B cell (primary cell): ENCODE measurements around the gene RFXAP.

Source experiments
- EZH2 ChIP-seq: IDR thresholded peaks from 2 replicates; pipeline ENCODE4 v1.6.1; 2012; ENCODE audit warnings: borderline replicate concordance, low read depth, mild to moderate bottlenecking, moderate library complexity, low read length; ENCODE audit not compliant: insufficient read depth, poor library complexity, severe bottlenecking
- TF ChIP-seq, protein P1 (sequence below): fragments of 200-600 bp; IDR thresholded peaks from one replicate; pipeline ENCODE4 v1.8.0; 2022; ENCODE audit warnings: antibody characterized with exemption, mild to moderate bottlenecking

DNA sequence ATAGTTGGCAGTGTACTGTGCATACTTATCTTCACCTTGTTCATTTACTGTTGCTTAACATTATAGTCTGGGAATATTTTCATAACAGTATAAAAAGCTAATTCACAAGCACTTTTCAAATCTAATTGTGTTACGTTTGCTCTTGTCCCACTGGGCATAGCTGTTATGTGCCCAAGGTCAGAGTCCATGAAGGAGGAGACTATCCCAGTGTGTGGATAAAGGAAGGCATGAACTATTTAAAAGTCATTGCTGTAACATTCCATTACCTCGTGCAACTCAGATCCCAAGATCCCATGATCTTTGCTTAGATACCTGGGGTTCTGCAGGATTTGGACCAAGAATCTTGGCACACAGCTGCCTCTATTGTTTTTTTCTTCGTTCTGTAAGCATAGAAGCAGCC is 35.1 kb upstream of the RFXAP start:
- TF ChIP-seq, protein P1, sequence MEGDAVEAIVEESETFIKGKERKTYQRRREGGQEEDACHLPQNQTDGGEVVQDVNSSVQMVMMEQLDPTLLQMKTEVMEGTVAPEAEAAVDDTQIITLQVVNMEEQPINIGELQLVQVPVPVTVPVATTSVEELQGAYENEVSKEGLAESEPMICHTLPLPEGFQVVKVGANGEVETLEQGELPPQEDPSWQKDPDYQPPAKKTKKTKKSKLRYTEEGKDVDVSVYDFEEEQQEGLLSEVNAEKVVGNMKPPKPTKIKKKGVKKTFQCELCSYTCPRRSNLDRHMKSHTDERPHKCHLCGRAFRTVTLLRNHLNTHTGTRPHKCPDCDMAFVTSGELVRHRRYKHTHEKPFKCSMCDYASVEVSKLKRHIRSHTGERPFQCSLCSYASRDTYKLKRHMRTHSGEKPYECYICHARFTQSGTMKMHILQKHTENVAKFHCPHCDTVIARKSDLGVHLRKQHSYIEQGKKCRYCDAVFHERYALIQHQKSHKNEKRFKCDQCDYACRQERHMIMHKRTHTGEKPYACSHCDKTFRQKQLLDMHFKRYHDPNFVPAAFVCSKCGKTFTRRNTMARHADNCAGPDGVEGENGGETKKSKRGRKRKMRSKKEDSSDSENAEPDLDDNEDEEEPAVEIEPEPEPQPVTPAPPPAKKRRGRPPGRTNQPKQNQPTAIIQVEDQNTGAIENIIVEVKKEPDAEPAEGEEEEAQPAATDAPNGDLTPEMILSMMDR = no peak
- no peak for TF ChIP-seq EZH2
